OCI-M2 (cell line): ENCODE data around the gene COQ5.
"Not testable (repeated sequence)": the region's sequence is repeated elsewhere in the genome, so short reads cannot be mapped to it uniquely, and the experiment has no call there.

Source experiments
- DNase-seq: peaks from one replicate; lab custom pipeline; 2025; ENCODE audit not compliant: unreplicated experiment; lab: John Stamatoyannopoulos, UW

Gene COQ5, protein sequence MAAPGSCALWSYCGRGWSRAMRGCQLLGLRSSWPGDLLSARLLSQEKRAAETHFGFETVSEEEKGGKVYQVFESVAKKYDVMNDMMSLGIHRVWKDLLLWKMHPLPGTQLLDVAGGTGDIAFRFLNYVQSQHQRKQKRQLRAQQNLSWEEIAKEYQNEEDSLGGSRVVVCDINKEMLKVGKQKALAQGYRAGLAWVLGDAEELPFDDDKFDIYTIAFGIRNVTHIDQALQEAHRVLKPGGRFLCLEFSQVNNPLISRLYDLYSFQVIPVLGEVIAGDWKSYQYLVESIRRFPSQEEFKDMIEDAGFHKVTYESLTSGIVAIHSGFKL

DNA sequence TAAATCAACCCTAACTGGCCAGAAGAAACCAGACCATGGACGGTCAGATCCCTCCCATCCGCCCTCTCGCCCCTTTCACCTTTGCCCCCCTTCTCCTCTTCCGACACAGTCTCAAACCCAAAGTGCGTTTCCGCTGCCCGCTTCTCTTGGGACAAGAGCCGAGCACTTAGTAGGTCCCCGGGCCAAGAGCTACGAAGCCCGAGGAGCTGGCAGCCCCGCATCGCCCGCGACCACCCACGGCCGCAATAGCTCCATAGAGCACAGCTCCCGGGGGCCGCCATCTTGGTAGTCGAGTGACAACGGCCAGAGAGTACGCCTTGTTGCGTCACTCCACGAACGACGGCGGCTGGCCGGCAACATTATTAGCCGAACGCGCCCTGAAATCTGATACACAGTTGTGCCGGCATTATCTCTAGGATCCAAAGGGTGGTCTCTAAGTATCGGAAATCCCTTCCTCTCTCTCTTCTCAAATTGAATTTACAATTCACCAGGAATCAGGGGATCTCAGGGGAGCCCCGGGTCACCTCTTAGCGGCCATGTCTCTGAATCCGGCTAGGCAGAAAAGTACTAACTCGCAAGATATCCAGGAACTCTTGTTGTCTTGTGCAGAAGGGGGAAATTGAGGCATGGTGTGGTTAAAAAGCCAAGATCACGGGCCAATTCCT lies at the start of gene COQ5:
Gene COQ5 (minus strand): TSS at position 298 of the 665 bp plus-strand sequence. CDS start 17 bp downstream, at position 281.
- DNase-seq, result peak; percentile 65

- DNase-seq, result no peak
Measured at GRCh38 chr12:120574106-120574505, 45.1 kb upstream of the COQ5 start.

- no peak for DNase-seq
Measured at GRCh38 chr12:120573560-120573959, 44.6 kb upstream of the COQ5 start.

DNA sequence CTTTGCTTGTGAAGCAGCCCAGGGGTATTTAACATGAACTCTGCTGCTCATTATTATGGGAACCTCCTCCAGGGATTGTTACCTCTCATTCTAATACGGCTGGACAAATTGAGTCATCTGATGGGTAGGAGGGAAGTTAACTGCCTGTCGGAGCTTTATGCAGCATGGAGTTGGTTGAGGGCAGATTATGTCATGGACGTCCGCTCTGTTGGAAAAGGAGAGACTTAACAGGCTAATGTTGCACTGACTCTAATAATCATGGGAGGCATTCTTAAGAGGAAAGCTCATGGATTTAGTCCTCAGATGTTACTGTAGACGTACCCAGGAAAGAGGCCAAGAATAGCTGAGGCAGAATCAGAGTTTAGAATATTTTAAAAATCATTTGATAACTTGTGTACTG lies 42.3 kb upstream of the COQ5 start:
- no peak for DNase-seq

DNA sequence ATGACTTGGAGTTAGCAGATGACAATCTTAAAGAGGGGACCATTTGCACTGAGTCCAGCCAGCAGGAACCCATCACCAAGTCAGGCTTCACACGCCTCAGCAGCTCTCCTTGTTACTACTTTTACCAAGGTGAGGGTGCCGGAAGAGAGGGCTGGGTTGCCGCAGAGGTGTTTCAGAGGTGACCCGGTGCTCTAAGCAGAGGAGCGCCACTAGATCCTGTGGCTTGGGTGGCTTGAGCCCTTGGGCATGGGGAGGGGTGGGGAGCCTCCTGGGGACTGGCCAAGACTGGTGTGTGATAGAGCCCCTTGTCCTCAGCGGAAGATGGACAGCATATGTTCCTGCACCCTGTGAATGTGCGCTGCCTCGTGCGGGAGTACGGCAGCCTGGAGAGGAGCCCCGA lies 34.5 kb upstream of the COQ5 start:
- DNase-seq, result no peak

GRCh38 chr12:120562906-120563305 lies 33.9 kb upstream of the COQ5 start:
- DNase-seq, result no peak

DNA sequence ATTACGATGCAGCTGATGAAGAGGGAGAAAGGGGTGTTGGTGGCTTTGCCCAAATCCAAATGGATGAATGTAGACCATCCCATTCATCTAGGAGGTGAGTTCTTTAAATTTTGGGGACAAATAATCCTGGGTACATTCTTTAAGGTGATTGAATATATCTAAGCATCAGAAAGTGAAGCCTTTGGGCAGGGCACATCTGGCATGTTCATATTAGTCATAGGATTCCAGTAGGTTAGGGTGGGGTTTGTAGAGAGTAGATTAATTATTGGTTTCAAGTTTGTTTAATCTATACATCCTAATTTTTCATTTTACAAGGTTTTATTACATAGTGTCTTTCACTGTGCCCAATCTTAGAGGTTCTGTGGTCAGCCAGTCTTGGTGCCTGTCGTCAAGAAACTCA lies 28.6 kb upstream of the COQ5 start:
- no peak for DNase-seq

GRCh38 chr12:120554678-120555077 lies 25.7 kb upstream of the COQ5 start:
- DNase-seq, result no peak

DNA sequence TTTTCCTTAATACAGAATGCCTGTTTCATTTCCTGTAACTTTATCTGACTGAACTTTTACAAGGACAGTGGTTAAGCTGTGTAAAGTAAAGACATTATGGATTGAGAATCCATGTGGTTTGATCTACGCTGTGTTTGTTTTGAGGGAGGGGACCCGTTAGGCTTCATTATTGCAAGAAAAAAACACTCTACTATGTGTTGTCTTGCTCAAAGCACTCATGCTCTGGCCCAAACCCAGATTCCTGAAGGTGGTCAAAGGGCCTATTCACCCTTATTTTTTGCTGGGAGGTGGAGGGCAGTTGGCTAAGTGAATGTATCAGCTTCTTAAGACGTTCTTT lies 17.1 kb upstream of the COQ5 start:
- no peak for DNase-seq

DNA sequence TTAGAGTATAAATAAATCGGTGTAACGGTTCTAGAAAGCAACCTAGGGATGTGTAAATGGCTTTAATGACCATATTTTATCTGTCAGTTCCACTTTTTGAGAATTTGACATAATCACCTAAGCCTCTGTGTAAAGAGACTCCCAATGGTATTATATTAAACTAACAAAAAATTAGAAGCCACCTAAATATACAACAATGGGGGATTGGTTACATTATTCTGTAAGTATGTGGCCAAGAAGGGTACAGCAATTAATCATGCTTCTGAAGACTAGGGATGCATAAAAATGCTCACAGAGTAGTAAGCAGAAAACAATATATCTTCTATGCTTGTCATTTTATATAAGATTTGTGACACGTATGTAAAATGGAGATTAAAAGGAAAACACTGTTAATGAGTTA lies 15.7 kb upstream of the COQ5 start:
- DNase-seq, result no peak

DNA sequence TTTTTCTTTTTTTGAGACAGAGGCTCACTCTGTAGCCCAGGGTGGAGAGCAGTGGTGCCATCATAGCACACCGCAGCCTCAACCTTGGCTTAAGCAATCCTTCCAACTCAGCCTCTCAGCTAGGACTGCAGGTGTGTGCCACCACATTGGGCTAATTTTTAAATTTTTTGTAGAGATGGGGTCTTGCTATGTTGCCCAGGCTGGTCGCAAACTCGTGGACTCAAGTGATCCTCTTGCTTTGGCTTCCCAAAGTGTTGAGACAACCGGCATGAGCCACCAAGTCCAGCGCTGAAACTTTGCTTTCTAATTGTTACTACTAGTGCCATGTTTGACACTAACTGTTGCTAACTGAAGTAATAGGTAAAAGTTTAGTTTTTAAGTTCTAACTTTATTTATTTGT lies 13.2 kb upstream of the COQ5 start:
- no peak for DNase-seq

DNA sequence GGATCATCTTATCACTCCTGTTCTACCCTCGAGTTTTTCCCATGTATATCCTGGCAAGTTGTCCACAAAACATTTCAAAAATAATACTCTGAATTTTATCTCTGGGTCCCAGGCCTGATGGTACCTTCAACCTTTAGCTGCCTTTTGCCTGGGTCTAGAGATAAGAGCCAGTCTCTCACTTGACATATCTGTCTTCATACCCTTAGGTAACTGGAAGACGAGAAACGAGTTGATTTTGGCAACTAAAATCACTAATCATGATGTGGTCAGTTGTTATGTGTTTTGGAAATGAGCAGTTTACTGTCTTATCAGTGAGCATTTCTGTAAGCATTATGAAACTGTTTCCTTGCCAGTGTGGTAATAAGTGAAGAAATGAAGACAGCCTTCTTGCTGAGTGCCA lies 11.5 kb upstream of the COQ5 start:
- DNase-seq, result peak; percentile 30

DNA sequence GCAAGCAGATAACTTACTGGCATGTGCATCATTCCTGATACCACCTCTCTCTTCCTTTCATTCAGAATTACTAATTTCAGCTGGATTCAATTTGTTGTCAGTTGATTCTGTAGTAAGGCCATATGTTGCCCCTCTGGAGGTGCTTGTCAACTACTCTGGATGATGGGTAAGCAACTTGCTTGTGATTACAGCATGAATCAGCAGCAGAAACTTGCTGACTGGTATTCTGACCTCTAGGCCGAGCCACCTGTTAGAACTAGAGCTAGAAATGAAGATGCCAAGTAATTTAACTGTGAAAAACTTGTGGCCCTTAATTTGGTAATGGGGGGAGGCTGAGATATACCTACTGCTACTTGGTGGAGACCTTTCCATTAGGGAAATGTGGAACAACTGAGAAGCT lies 10.3 kb upstream of the COQ5 start:
- DNase-seq, result no peak

GRCh38 chr12:120538281-120539156 lies 9.6 kb upstream of the COQ5 start:
- no peak for DNase-seq

DNA sequence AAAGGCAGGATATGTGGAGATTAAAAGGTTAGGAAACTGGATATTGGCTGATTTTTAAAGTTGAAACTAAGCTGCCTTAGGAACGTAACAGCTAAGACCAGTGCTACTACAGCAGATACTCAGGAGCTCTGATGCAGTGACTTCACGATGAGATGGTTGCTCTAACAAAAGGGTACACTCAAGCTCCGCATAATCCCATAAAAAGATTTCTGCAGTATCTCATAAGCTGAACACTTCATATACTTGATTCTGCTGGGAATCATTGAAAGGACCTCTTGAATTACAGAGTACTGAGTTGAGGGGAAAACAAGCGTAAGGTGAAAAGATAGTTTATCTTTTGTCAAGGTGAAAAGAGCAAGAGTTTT lies 8.9 kb upstream of the COQ5 start:
- DNase-seq, result no peak

DNA sequence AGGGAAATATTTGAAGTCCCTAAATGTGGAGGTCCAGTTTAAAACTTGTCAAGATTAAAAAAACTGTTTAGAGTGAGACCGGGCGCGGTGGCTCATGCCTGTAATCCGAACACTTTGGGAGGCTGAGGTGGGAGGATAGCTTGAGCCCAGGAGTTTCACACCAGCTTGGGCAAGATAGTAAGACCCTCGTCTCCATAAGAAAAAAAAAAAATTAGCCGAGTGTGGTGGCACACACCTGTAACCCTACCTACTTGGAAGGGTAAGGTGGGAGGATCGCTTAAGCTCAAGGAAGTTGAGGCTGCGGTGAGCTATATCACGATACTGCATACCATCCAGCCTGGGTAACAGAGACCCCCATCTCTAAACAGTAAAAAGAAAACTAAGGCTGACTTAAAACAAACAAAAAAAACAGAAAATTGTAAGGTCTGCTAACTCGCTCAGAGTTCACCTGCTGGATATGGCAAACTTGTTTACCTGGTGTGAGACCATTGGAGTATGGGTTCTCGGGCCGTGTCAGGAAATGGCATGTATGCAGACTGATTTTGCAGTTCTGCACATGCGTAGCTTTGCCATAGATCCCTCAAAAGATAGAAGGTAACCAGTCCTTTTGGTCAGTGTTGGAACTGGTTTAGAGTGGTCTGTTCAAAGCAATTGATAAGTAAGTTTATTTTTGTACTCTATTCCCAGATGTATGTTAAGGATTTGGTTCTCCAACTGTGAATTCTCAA lies 7.3 kb upstream of the COQ5 start:
- no peak for DNase-seq

GRCh38 chr12:120534703-120535655 lies 6.0 kb upstream of the COQ5 start:
- no peak for DNase-seq

DNA sequence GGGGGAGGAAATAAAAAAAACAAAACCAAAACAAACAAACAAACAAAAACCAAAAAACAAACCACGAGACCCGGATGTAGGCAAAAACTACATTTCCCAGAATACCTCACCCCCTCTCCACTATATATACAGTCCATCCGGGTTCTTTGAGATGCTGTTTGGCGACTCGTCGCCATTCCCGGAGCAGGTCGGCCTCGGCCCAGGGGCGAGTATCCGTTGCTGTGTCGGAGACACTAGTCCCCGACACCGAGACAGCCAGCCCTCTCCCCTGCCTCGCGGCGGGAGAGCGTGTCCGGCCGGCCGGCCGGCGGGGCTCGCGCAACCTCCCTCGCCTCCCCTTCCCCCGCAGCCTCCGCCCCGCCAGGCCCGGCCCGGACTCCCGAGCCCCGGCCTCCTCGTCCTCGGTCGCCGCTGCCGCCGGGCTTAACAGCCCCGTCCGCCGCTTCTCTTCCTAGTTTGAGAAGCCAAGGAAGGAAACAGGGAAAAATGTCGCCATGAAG lies 5.3 kb upstream of the COQ5 start, which contains the start of gene RNF10:
Gene RNF10 (plus strand): TSS at position 154 of the 500 bp plus-strand sequence. CDS start 456 bp downstream, outside the sequence.
- no peak for DNase-seq

DNA sequence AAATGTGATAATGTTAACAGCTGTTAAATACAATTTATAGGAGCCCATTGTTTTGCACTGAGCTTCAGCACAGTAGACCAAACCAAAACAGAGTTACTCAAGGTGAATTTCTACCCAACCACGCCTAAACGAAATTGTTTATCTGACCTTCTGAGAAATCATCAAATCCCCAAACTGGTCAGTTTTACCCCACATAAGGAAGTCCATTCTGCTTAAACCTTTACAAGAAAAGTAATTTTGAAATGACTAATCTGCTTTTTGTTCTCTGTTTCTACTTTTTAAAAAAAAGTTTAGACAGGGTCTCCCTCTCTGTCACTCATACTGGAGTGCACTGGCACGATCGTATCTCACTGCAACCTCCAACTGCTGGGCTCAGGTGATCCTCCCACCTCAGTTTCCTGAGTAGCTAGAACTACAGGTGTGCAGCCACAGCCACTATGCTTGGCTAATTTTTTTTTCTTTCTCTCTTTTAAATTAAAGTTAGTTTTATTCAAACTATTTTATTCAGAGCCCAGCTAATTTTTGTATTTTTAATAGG lies 3.8 kb upstream of the COQ5 start:
- DNase-seq, result no peak

DNA sequence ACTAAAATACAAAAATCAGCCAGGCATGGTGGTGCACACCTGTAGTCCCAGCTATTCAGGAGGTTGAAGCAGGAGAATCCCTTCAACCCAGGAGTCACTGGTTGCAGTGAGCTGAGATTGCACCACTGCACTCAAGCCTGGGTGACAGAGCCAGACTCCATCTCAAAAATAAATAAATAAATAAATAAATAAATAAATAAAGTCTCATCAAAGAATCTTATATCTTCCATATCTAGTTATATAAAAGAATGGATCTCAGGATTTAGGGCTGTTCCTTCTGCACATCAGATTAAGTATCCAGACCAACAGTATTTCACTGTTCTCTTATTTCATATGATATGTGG lies 1.4 kb upstream of the COQ5 start:
- DNase-seq, result not testable (repeated sequence)
